ENCODE data around the gene GJD4. TPM values are rescaled to one million over a fixed set of nuclear protein-coding genes. Genes with fewer than 3 reads are reported as not detected.

The GJD4 gene
- total RNA-seq, 1 experiment from 2014 or later: not detected

- Histone ChIP-seq H3K27me3 (ENCODE audit: insufficient read depth, low read length) (no peaks in the 10 kb centered on the region), H2AFZ (ENCODE audit: low read depth, low read length, poor library complexity, severe bottlenecking) (no peak overlapping the region), H3K79me2 (ENCODE audit: insufficient read depth, low read length) (no peaks in the 10 kb centered on the region), H3K4me2 (ENCODE audit: low read length) (no peak overlapping the region), H3K9ac (ENCODE audit: low read length) (no peak overlapping the region), H3K9me3 (ENCODE audit: control insufficient read depth in 1 of 2, insufficient read depth in 1 of 2, low read depth in 1 of 2, low read length in 2 of 2) (no peaks in the 10 kb centered on the region), H4K20me1 (ENCODE audit: insufficient read depth) (no peaks in the 10 kb centered on the region), H3K4me1 (ENCODE audit: control insufficient read depth in 1 of 2, insufficient read depth in 2 of 2, low read length in 2 of 2) (no peaks in the 10 kb centered on the region), H3K27ac (ENCODE audit: low read depth, low read length) (no peak overlapping the region), H3K9me2 (ENCODE audit: insufficient read depth) (no peaks in the 10 kb centered on the region), H3K36me3 (ENCODE audit: control insufficient read depth in 1 of 2, insufficient read depth in 2 of 2, low read length in 2 of 2) (no peaks in the 10 kb centered on the region), H3K4me3 (replicated peaks in 1 of 2; ENCODE audit: low read depth in 1 of 2, low read length in 2 of 2) (no peak overlapping the region)
- DNase-seq (ENCODE audit: low read depth, low spot score) (no peak), ATAC-seq (no peak)
- intact Hi-C loops (cut with micrococcal nuclease): no loop called here
- ChIA-PET CTCF (no interaction called here), POLR2A (no interaction called here), RAD21 (ENCODE audit: low non-redundant PET in 1 of 2, low total read pairs in 2 of 2, uncharacterized antibody in 2 of 2, unreplicated experiment in 2 of 2) (no interaction called here)
- BruUV-seq (replicated peaks): no TSS peak
- TF ChIP-seq ATF3 (IDR thresholded peaks at IDR 0.05) (no peak), SP1 (IDR thresholded peaks at IDR 0.05; ENCODE audit: low read depth) (no peak), EZH2 (IDR thresholded peaks at IDR 0.05) (no peak), ZNF274 (IDR thresholded peaks at IDR 0.05; ENCODE audit: low read depth, low read length) (no peak), EGR1 (IDR thresholded peaks at IDR 0.05; ENCODE audit: low read depth) (no peak), RAD21 (IDR thresholded peaks at IDR 0.05; ENCODE audit: low read depth) (no peak), SIN3A (IDR thresholded peaks at IDR 0.05; ENCODE audit: low read depth) (no peak), ELF1 (IDR thresholded peaks at IDR 0.05; ENCODE audit: borderline replicate concordance, low read depth) (no peak), ZFX (IDR thresholded peaks at IDR 0.05) (no peak), SRF (IDR thresholded peaks at IDR 0.05; ENCODE audit: low read depth) (no peak), YY1 (IDR thresholded peaks at IDR 0.05; ENCODE audit: extremely low read depth, insufficient replicate concordance, low read depth, low read length) (no peak), EZH2phosphoT487 (IDR thresholded peaks at IDR 0.05; ENCODE audit: borderline replicate concordance) (no peak), REST (IDR thresholded peaks at IDR 0.05; ENCODE audit: low read depth) (no peak), POLR2A (IDR thresholded peaks at IDR 0.05; ENCODE audit: borderline replicate concordance, extremely low read depth, insufficient read depth, insufficient read length) (no peak), ZBTB33 (IDR thresholded peaks at IDR 0.05; ENCODE audit: extremely low read depth, insufficient replicate concordance, low read length) (no peak), JUND (IDR thresholded peaks at IDR 0.05) (no peak), MAX (IDR thresholded peaks at IDR 0.05) (no peak), CEBPB (IDR thresholded peaks at IDR 0.05; ENCODE audit: low read depth) (no peak), POLR2AphosphoS5 (IDR thresholded peaks at IDR 0.05; ENCODE audit: low read depth, low read length) (no peak)
Observed at GRCh38 chr10:35577926-35578617, 27.1 kb upstream of the GJD4 start.
